Cardiac fibroblast (primary cell): ENCODE results near the gene DNMT1.

ENCODE experiments used
- DNase-seq, 2 donors: peaks; one replicate each; pipeline versions ENCODE4 v3.0.0 to v3.0.0-alpha.2; 2010; ENCODE audit warnings: low read depth in 2 of 2
- H3K4me3 ChIP-seq, 2 donors: replicated peaks in 1 of 2; 1 replicate in 1 of 2; 2 replicates in 1 of 2; pipeline ENCODE4 v1.5.1; 2011; ENCODE audit warnings: low read depth in 2 of 2, low read length in 2 of 2, mild to moderate bottlenecking in 2 of 2, moderate library complexity in 1 of 2
- TF ChIP-seq, protein P1 (sequence below): IDR thresholded peaks from one replicate; pipeline ENCODE4 v1.5.1; 2011; ENCODE audit warnings: low read depth, mild to moderate bottlenecking, low read length, inconsistent platforms

The DNMT1 gene

DNA sequence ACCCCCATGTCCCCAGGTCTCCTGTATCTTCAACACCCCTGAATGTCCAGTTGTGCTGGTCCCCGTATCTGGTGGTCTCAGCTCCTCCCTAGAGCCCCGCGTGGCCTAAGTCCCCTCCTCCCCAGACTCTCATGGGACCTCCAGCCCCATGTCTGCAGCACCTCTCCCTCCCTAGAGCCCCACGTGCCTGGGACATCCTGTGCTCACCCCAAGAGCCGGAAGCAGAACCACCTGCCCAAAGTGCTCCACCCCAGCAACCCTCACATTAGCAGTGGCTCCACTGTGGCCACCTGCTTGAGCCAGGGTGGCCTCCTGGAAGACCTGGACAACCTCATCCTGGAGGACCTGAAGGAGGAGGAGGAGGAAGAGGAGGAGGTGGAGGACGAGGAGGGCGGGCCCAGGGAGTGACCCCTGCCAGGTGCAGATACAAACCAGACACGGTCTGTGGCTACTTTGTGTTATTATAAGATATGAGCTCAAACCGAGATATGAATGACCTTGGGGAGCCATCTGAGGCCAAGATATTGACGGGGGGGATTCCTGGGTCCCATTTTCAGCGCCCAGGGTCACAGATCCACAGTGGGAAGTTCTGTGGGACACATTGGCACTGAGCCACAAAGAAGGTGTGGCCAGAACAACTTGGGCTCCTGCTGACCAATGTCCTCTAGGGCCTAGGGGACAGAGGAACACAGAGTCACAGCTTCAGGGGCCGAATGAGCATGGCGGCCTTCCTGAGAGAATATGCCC is 102.7 kb downstream of the DNMT1 start:
- no peak for DNase-seq
- no peak overlapping the region for H3K4me3 ChIP-seq
- TF ChIP-seq, protein P1, sequence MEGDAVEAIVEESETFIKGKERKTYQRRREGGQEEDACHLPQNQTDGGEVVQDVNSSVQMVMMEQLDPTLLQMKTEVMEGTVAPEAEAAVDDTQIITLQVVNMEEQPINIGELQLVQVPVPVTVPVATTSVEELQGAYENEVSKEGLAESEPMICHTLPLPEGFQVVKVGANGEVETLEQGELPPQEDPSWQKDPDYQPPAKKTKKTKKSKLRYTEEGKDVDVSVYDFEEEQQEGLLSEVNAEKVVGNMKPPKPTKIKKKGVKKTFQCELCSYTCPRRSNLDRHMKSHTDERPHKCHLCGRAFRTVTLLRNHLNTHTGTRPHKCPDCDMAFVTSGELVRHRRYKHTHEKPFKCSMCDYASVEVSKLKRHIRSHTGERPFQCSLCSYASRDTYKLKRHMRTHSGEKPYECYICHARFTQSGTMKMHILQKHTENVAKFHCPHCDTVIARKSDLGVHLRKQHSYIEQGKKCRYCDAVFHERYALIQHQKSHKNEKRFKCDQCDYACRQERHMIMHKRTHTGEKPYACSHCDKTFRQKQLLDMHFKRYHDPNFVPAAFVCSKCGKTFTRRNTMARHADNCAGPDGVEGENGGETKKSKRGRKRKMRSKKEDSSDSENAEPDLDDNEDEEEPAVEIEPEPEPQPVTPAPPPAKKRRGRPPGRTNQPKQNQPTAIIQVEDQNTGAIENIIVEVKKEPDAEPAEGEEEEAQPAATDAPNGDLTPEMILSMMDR, result no peak

DNA sequence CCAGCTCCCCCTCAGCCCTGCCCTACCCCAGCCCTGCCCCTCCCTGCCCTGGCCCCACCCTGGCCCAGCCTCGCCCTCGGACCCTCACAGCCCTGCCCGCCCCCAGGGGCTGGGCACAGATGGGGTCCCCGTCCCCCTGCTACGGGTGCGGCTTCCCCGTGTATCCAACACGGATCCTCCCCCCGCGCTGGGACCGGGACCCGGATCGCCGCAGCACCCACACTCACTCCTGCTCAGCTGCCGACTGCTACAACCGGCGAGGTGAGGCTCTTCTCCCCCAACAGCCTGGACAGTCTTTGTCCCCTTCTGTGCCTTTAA is 103.4 kb downstream of the DNMT1 start:
- no peak overlapping the region for H3K4me3 ChIP-seq
- TF ChIP-seq, protein P1, result no peak
- no peak for DNase-seq

DNA sequence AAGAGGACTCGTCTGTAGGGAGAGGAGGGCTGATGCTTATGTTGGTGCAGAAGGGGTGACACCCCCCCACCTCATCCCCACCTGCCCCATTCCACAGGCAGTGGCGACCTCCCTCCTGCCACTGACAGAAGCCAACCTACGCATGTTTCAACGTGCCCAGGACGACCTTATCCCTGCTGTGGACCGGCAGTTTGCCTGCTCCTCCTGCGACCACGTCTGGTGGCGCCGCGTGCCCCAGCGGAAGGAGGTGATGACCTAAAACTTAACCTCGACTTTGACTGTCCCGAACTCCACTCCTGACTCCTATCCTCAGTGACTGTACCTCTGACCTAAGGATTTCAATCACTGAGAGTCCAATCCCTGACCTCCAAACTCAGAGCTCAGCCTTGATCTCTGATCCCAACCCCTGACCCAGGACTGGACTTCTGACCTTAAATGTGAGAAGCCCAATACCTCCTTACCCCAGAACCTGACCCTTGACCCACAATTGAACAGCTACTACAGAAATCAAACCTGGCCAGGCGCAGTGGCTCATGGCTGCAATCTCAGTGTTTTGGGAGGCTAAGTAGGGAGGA is 104.9 kb downstream of the DNMT1 start:
- no peak overlapping the region for H3K4me3 ChIP-seq
- TF ChIP-seq, protein P1, result no peak
- no peak for DNase-seq

DNA sequence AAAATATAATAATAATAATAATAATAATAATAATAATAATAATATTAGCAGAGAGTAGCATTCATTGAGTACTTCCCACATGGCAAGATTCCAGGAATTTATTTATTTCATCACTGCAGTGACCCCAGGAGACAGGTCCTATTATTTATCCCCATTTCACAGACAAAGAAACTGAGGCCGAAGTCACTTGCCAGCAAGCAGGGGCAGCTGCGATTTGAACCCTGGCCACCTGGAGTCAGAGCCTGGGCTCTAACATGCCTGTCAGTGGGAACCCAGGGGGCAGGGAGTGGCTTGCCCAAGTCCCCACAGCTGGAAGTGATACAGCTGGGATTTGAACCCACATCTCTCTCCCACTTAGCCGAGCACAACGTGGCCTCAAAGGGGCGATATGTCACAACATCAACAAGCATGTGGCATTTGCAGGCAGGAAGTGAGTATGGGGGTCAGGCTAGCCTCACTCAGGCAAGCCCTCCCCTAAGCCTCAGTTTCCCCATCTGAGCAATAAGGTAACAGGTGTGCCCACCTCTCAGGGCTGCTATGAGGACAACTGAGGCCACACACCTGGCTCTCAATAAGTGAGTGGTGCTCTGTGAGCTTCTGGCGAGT is 105.7 kb downstream of the DNMT1 start:
- H3K4me3 ChIP-seq, result no peak overlapping the region
- TF ChIP-seq, protein P1, result no peak
- DNase-seq, result no peak

DNA sequence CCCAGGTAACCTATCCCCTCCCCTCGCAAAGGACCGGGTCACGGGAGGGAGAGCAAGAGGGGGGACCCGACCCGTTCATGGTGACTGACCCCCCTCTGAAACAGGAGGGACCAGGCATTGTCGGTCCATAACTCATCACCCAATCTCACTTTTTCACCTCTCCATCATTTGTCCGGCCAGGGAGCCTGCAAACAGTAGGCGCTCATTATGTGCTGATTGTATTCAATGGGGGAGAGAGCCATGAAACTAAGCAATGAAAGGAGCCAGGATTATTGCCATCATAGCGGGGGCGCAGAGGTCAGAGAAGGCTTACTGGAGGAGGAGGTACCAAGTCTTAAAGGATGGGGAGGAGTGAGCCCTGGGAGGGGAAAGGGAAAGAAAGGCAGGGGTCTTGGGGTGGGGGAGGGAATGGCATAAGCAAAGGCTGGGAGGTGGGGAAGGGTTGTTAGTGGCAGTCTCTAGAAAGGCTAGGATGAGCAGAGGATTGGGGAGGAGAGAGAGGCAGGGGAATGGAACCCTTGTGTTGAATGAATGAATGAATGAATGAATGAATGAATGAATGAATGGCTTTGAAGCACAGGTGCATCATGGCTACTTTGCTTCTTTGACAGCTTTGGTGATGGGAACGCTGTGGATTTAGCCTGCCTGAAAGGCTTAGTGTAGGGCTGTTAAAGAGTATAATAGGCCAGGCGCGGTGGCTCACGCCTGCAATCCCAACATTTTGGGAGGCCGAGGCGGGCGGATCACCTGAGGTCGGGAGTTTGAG is 107.3 kb downstream of the DNMT1 start:
- peak overlapping the region; percentile 97 to 99 for H3K4me3 ChIP-seq
- TF ChIP-seq, protein P1, result no peak
- no peak for DNase-seq

DNA sequence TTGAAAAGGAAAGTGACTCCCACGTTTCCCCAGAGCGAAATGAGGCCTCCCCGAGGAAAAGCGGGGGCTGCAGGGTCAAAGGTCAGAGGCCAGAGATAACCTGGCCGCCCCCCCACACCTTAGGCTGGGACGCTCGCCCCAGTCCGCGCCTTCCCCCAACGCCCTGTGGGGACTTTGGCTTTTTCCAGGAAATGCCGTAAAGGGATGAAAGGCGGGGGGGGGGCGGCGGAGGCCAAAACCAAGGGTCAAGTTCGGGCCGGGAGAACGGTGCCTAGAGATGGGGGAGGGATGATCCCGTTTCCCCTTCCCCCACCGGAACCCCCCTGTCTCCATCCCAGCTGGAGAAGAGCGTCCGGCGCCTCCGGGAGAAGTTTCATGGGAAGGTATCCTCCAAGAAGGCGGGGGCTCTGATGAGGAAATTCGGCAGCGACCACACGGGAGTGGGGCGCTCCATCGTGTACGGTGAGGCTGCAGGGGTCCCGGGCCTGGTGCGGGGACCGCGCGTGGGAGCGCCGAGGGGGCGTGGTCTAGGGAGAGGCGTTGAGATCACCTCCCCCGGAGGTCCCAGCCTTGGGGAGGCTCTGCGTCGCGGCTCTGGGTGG is 108.1 kb downstream of the DNMT1 start:
- peak in 1 of 2 donors; percentile 29 for DNase-seq
- H3K4me3 ChIP-seq, result peak overlapping the region; percentile 97 to 99
- TF ChIP-seq, protein P1, result no peak
